Bronchial epithelial cell (primary cell): Measurements from ENCODE around the gene ZP2. TPM values are rescaled to one million over a fixed set of nuclear protein-coding genes. Genes with fewer than 3 reads are reported as not detected.

Experiments used
- DNase-seq: peaks from one replicate; pipeline ENCODE4 v3.0.0-alpha.2; 2010; ENCODE audit warnings: low read depth
- FAIRE-seq: peaks from 2 replicates; lab custom pipeline; 2011; peaks lifted over from hg19 to GRCh38; lab: Jason Lieb, UNC
- H3K27me3 ChIP-seq: 2 replicates; pipeline ENCODE4 v1.5.1; 2011; ENCODE audit warnings: low read length; ENCODE audit not compliant: control insufficient read depth, insufficient read depth
- H3K36me3 ChIP-seq: 2 replicates; pipeline ENCODE4 v1.5.1; 2011; ENCODE audit warnings: low read length; ENCODE audit not compliant: control insufficient read depth, insufficient read depth
- H3K4me3 ChIP-seq: 2 replicates; pipeline ENCODE4 v1.5.1; 2011; ENCODE audit warnings: mild to moderate bottlenecking, low read depth, low read length, control low read depth
- total RNA-seq: library from RNA; depleted of rRNA; stranded (reverse); fragments of >200 nt; gene quantifications from 2 replicates; pipeline ENCODE4 v1.2.1, GENCODE V29; 2014
- TF ChIP-seq, protein P1 (sequence below): IDR thresholded peaks from 2 replicates; pipeline ENCODE4 v1.5.1; 2011; ENCODE audit warnings: mild to moderate bottlenecking, moderate library complexity, low read length, control low read depth, inconsistent platforms; ENCODE audit not compliant: insufficient read depth, severe bottlenecking

The ZP2 gene
- total RNA-seq, 1 donor from 2014 or later, result not detected

DNA sequence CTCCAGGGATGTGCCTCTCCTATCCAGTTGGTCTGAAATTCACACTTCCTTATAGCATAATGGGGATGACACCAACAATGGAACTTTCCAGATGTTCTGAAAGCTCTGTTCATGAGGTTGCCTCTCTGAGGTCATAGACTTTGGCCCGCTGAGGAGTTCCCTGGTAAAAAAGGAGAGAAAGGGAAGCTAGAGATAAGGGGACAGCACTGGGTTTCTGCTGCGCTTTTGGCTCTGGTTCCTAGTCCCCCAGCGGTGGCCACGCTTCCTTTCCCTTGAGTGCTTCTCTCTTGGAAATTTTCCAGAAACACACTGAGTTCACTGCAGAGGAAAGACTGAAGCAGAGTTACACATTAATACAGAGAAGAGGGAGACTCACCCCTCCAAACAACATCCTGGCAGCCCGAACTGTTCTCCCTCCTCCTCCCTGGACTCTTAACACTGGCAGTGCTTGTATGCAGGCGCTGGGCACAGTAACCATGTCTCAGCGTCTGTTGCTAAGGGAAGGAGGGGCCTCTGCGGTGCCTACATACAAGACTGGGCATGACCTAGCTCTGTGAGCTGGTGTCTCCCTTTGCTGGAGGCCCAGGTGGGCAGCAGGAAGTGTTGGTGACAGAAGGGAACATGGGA is 60.9 kb downstream of the ZP2 start, which contains the start of gene DNAH3:
TSS of gene DNAH3 (minus strand) at position 472 of the 627 bp plus-strand sequence. CDS start 527 bp downstream, outside the sequence.
- Histone ChIP-seq H3K4me3 (no peak within 1 kb of the TSS), H3K36me3 (no peaks in the 10 kb centered on the region), H3K27me3 (no peaks in the 10 kb centered on the region)
- DNase-seq, result peak; percentile 93
- FAIRE-seq, result no peak
- TF ChIP-seq, protein P1, sequence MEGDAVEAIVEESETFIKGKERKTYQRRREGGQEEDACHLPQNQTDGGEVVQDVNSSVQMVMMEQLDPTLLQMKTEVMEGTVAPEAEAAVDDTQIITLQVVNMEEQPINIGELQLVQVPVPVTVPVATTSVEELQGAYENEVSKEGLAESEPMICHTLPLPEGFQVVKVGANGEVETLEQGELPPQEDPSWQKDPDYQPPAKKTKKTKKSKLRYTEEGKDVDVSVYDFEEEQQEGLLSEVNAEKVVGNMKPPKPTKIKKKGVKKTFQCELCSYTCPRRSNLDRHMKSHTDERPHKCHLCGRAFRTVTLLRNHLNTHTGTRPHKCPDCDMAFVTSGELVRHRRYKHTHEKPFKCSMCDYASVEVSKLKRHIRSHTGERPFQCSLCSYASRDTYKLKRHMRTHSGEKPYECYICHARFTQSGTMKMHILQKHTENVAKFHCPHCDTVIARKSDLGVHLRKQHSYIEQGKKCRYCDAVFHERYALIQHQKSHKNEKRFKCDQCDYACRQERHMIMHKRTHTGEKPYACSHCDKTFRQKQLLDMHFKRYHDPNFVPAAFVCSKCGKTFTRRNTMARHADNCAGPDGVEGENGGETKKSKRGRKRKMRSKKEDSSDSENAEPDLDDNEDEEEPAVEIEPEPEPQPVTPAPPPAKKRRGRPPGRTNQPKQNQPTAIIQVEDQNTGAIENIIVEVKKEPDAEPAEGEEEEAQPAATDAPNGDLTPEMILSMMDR, result no peak

Other genes starting within 250 kb of the ZP2 start
- 0.26 TPM in 2 replicates for gene DNAH3, start 60.7 kb downstream of the ZP2 start, total RNA-seq
- 59.4 and 90.6 TPM in 2 replicates for gene LDAF1, start 52.9 kb downstream of the ZP2 start, total RNA-seq
- gene ANKS4B, start 22.1 kb upstream of the ZP2 start, total RNA-seq, result under 0.01 TPM in 1 of 2 replicates, not detected in the other
- 0.79 and 1.2 TPM in 2 replicates for gene CRYM, start 66.7 kb upstream of the ZP2 start, total RNA-seq